HepG2 (cell line): Measurements from ENCODE around the gene TEDC2. TPM values are rescaled to one million over a fixed set of nuclear protein-coding genes. Genes with fewer than 3 reads are reported as not detected.

Source experiments
- AGO2 ChIP-seq: fragments of 200-400 bp; formaldehyde crosslinking; optimal IDR thresholded peaks from 2 replicates; pipeline ENCODE3; 2017; ENCODE audit warnings: mild to moderate bottlenecking, low read depth, low read length, moderate library complexity
- ARHGAP35 ChIP-seq: sonication (generic); formaldehyde crosslinking; IDR thresholded peaks from 2 replicates; pipeline ENCODE4 v1.9.0; 2022; ENCODE audit warnings: mild to moderate bottlenecking, inconsistent platforms, moderate library complexity, missing genetic modification reagents, borderline replicate concordance
- CBX2 ChIP-seq, 2 experiments: fragments of 200-600 bp in 1 of 2; sonication (generic); formaldehyde crosslinking in 1 of 2; IDR thresholded peaks; 2 replicates each; pipeline versions ENCODE4 v1.7.0 to v1.8.1; 2018 to 2022; ENCODE audit warnings: low read depth in 2 of 2, low read length in 1 of 2, mild to moderate bottlenecking in 1 of 2, missing genetic modification reagents in 1 of 2
- EED ChIP-seq: sonication (generic); formaldehyde crosslinking; IDR thresholded peaks from 2 replicates; pipeline ENCODE4 v1.5.0; 2020; ENCODE audit warnings: mild to moderate bottlenecking, missing genetic modification reagents
- HDAC2 ChIP-seq: sonication (generic); formaldehyde crosslinking; IDR thresholded peaks from 2 replicates; pipeline ENCODE4 v1.4.0; 2020; ENCODE audit warnings: missing genetic modification reagents
- KLF13 ChIP-seq: sonication (generic); formaldehyde crosslinking; IDR thresholded peaks from 2 replicates; pipeline ENCODE4 v1.4.0; 2020; ENCODE audit warnings: mild to moderate bottlenecking, missing genetic modification reagents
- KLF16 ChIP-seq, 2 experiments: sonication (generic) in 1 of 2; formaldehyde crosslinking in 1 of 2; IDR thresholded peaks; 2 replicates each; pipeline versions ENCODE4 v1.6.1 to v1.8.0; 2016 to 2023; ENCODE audit warnings: missing genetic modification reagents in 2 of 2, missing compliant biosample characterization in 1 of 2
- RARA ChIP-seq: IDR thresholded peaks from 2 replicates; pipeline ENCODE4 v1.6.1; 2016; ENCODE audit warnings: missing genetic modification reagents, missing compliant biosample characterization
- TARDBP ChIP-seq: sonication (generic); formaldehyde crosslinking; IDR thresholded peaks from 2 replicates; pipeline ENCODE4 v1.8.0; 2022; ENCODE audit warnings: mild to moderate bottlenecking, missing genetic modification reagents
- ZNF331 ChIP-seq: sonication (generic); formaldehyde crosslinking; IDR thresholded peaks from 2 replicates; pipeline ENCODE4 v1.4.0; 2020; ENCODE audit warnings: missing genetic modification reagents
- ZNF768 ChIP-seq: sonication (generic); formaldehyde crosslinking; IDR thresholded peaks from 2 replicates; pipeline ENCODE4 v1.4.0; 2020; ENCODE audit warnings: missing genetic modification reagents
- ZSCAN20 ChIP-seq: sonication (generic); formaldehyde crosslinking; IDR thresholded peaks from 2 replicates; pipeline ENCODE4 v1.4.0; 2020; ENCODE audit warnings: missing genetic modification reagents, mild to moderate bottlenecking, borderline replicate concordance
- polyA plus RNA-seq, 8 experiments: library from polyadenylated mRNA; depleted of rRNA in 3 of 8; stranded (reverse) in 7 of 8; unstranded in 1 of 8; fragments of >200 nt; fragmentation: Illumina TruSeq in 4 of 8; extraction: Trizol in 4 of 8; gene quantifications; 2 replicates each; pipeline versions ENCODE4 v1.2.1 to v1.2.3, GENCODE V29; 2011 to 2016; ENCODE audit warnings: low read depth in 4 of 8, missing spikeins in 1 of 8, mixed read lengths in 1 of 8; ENCODE audit not compliant: insufficient read depth in 1 of 8
- total RNA-seq, 5 experiments: library from RNA; depleted of rRNA; stranded (reverse); fragments of >200 nt; fragmentation: Illumina TruSeq; extraction: Trizol; gene quantifications; 2 replicates each; pipeline ENCODE4 v1.2.3, GENCODE V29; 2016; ENCODE audit warnings: low read depth in 1 of 5
- TF ChIP-seq, protein P1 (sequence below): sonication (generic); formaldehyde crosslinking; IDR thresholded peaks from 2 replicates; pipeline ENCODE4 v1.5.0; 2020; ENCODE audit warnings: mild to moderate bottlenecking, missing genetic modification reagents, borderline replicate concordance
- TF ChIP-seq, protein P2 (sequence below): sonication (generic); formaldehyde crosslinking; IDR thresholded peaks from 2 replicates; pipeline ENCODE4 v1.4.0; 2020; ENCODE audit warnings: mild to moderate bottlenecking, missing genetic modification reagents
- TF ChIP-seq, protein P3 (sequence below): IDR thresholded peaks from 2 replicates; pipeline ENCODE4 v1.6.1; 2016; ENCODE audit warnings: missing genetic modification reagents, missing compliant biosample characterization
- TF ChIP-seq, protein P4 (sequence below): sonication (generic); formaldehyde crosslinking; IDR thresholded peaks from 2 replicates; pipeline ENCODE4 v1.4.0; 2020; ENCODE audit warnings: low read depth, mild to moderate bottlenecking, missing genetic modification reagents
- TF ChIP-seq, protein P5 (sequence below): sonication (generic); formaldehyde crosslinking; IDR thresholded peaks from 2 replicates; pipeline ENCODE4 v1.5.0; 2020; ENCODE audit warnings: missing genetic modification reagents
- TF ChIP-seq, protein P6 (sequence below), 2 experiments: IDR thresholded peaks; 2 replicates each; pipeline ENCODE4 v1.6.1; 2011 to 2012; ENCODE audit warnings: low read length in 2 of 2, borderline replicate concordance in 1 of 2, low read depth in 1 of 2, mild to moderate bottlenecking in 1 of 2, moderate library complexity in 1 of 2
- TF ChIP-seq, protein P7 (sequence below): IDR thresholded peaks from 2 replicates; pipeline ENCODE4 v1.6.1; 2016; ENCODE audit warnings: mild to moderate bottlenecking

The TEDC2 gene
- total and polyA plus RNA-seq, 2 of the 13 experiments (the other 11 are each of a cell fraction or from before 2014, with no cell fraction given): 6.2 to 24.4 TPM

DNA sequence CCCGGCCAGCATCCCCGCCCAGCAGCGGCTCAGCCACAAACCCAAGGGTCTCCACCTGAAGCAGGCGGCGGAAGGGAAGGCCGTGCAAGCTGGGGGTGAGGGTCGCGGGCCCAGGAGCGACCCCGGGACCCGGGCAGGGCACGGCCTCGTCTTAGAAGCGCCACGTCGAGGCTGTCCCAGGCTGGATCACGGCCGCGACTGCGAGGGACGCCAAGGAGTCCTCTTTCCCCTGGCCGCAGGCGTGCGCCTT, 31.2 kb upstream of the TEDC2 start (continued):
- TF ChIP-seq HDAC2 (CRISPR knock-in tag) (0 out of 2 replicates have a peak, but pooled peaks have one; percentile 47), AGO2 (peak; percentile 8), RARA (CRISPR knock-in tag) (peak; percentile 5; the same call in 1 of the 2 replicates), CBX2 (IDR thresholded peaks at IDR 0.05; ENCODE audit: low read depth, low read length) (no peak), CBX2 (CRISPR knock-in tag; IDR thresholded peaks at IDR 0.05; ENCODE audit: low read depth) (no peak), KLF13 (CRISPR knock-in tag) (0 out of 2 replicates have a peak, but pooled peaks have one; percentile 78), ARHGAP35 (CRISPR knock-in tag) (peak; percentile 95), TARDBP (CRISPR knock-in tag) (no peak), ZNF768 (peak; percentile 46; the same call in 1 of the 2 replicates), EED (CRISPR knock-in tag) (peak; percentile 50), ZSCAN20 (CRISPR knock-in tag) (peak; percentile 84; the same call in 1 of the 2 replicates), ZNF331 (CRISPR knock-in tag) (peak; percentile 58; the same call in 1 of the 2 replicates), KLF16 (CRISPR knock-in tag; IDR thresholded peaks at IDR 0.05) (peak in 1 of 2 experiments; percentile 35; a peak in 2 of 4 replicates)
- TF ChIP-seq, protein P1, sequence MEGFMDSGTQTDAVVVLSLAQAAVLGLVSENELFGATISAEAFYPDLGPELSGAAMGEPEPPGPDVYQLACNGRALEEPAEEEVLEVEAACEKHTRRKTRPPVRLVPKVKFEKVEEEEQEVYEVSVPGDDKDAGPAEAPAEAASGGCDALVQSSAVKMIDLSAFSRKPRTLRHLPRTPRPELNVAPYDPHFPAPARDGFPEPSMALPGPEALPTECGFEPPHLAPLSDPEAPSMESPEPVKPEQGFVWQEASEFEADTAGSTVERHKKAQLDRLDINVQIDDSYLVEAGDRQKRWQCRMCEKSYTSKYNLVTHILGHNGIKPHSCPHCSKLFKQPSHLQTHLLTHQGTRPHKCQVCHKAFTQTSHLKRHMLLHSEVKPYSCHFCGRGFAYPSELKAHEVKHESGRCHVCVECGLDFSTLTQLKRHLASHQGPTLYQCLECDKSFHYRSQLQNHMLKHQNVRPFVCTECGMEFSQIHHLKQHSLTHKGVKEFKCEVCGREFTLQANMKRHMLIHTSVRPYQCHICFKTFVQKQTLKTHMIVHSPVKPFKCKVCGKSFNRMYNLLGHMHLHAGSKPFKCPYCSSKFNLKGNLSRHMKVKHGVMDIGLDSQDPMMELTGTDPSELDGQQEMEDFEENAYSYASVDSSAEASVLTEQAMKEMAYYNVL (CRISPR knock-in tag): 0 out of 2 replicates have a peak, but pooled peaks have one; percentile 28
- TF ChIP-seq, protein P2, sequence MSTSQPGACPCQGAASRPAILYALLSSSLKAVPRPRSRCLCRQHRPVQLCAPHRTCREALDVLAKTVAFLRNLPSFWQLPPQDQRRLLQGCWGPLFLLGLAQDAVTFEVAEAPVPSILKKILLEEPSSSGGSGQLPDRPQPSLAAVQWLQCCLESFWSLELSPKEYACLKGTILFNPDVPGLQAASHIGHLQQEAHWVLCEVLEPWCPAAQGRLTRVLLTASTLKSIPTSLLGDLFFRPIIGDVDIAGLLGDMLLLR (CRISPR knock-in tag): 0 out of 2 replicates have a peak, but pooled peaks have one; percentile 68
- TF ChIP-seq, protein P3, sequence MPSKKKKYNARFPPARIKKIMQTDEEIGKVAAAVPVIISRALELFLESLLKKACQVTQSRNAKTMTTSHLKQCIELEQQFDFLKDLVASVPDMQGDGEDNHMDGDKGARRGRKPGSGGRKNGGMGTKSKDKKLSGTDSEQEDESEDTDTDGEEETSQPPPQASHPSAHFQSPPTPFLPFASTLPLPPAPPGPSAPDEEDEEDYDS (CRISPR knock-in tag): no peak
- TF ChIP-seq, protein P4, sequence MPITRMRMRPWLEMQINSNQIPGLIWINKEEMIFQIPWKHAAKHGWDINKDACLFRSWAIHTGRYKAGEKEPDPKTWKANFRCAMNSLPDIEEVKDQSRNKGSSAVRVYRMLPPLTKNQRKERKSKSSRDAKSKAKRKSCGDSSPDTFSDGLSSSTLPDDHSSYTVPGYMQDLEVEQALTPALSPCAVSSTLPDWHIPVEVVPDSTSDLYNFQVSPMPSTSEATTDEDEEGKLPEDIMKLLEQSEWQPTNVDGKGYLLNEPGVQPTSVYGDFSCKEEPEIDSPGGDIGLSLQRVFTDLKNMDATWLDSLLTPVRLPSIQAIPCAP: 0 out of 2 replicates have a peak, but pooled peaks have one; percentile 34
- TF ChIP-seq, protein P5, sequence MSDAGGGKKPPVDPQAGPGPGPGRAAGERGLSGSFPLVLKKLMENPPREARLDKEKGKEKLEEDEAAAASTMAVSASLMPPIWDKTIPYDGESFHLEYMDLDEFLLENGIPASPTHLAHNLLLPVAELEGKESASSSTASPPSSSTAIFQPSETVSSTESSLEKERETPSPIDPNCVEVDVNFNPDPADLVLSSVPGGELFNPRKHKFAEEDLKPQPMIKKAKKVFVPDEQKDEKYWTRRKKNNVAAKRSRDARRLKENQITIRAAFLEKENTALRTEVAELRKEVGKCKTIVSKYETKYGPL: 0 out of 2 replicates have a peak, but pooled peaks have one; percentile 50
- TF ChIP-seq, protein P6, sequence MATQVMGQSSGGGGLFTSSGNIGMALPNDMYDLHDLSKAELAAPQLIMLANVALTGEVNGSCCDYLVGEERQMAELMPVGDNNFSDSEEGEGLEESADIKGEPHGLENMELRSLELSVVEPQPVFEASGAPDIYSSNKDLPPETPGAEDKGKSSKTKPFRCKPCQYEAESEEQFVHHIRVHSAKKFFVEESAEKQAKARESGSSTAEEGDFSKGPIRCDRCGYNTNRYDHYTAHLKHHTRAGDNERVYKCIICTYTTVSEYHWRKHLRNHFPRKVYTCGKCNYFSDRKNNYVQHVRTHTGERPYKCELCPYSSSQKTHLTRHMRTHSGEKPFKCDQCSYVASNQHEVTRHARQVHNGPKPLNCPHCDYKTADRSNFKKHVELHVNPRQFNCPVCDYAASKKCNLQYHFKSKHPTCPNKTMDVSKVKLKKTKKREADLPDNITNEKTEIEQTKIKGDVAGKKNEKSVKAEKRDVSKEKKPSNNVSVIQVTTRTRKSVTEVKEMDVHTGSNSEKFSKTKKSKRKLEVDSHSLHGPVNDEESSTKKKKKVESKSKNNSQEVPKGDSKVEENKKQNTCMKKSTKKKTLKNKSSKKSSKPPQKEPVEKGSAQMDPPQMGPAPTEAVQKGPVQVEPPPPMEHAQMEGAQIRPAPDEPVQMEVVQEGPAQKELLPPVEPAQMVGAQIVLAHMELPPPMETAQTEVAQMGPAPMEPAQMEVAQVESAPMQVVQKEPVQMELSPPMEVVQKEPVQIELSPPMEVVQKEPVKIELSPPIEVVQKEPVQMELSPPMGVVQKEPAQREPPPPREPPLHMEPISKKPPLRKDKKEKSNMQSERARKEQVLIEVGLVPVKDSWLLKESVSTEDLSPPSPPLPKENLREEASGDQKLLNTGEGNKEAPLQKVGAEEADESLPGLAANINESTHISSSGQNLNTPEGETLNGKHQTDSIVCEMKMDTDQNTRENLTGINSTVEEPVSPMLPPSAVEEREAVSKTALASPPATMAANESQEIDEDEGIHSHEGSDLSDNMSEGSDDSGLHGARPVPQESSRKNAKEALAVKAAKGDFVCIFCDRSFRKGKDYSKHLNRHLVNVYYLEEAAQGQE (IDR thresholded peaks at IDR 0.05; ENCODE audit: borderline replicate concordance in 1 of 2, low read depth in 1 of 2, low read length in 2 of 2): no peak
- TF ChIP-seq, protein P7, sequence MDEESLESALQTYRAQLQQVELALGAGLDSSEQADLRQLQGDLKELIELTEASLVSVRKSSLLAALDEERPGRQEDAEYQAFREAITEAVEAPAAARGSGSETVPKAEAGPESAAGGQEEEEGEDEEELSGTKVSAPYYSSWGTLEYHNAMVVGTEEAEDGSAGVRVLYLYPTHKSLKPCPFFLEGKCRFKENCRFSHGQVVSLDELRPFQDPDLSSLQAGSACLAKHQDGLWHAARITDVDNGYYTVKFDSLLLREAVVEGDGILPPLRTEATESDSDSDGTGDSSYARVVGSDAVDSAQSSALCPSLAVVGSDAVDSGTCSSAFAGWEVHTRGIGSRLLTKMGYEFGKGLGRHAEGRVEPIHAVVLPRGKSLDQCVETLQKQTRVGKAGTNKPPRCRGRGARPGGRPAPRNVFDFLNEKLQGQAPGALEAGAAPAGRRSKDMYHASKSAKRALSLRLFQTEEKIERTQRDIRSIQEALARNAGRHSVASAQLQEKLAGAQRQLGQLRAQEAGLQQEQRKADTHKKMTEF (CRISPR knock-in tag): no peak
